ENCODE data around the gene FAAP24.
"Not testable (repeated sequence)": the region's sequence is repeated elsewhere in the genome, so short reads cannot be mapped to it uniquely, and the experiment has no call there.

Gene FAAP24

GRCh38 chr19:32971012-32971595 lies 938 bp upstream of the FAAP24 start:
- H3K79me2 ChIP-seq (ENCODE audit: control insufficient read depth, insufficient read depth, low read length, unreplicated experiment), result peaks cover 24% of the 10 kb centered on the region
- H3K27me3 ChIP-seq (ENCODE audit: insufficient read depth, low read length), result no peaks in the 10 kb centered on the region
- no peak overlapping the region for H3K27ac ChIP-seq (ENCODE audit: low read depth, low read length)
- H3K4me1 ChIP-seq (ENCODE audit: control insufficient read depth, insufficient read depth, low read length, unreplicated experiment), result no peaks in the 10 kb centered on the region
- H3K4me3 ChIP-seq (ENCODE audit: low read depth, low read length), result peak overlapping the region; percentile 85
- no peaks in the 10 kb centered on the region for H3K36me3 ChIP-seq (ENCODE audit: insufficient read depth, low read length)
- peak overlapping the region; percentile 32 for H2AFZ ChIP-seq (ENCODE audit: low read length, unreplicated experiment)

GRCh38 chr19:32976223-32976805 lies 4.3 kb downstream of the FAAP24 start:
- Histone ChIP-seq H3K27me3 (ENCODE audit: insufficient read depth, low read length) (no peaks in the 10 kb centered on the region), H3K79me2 (ENCODE audit: control insufficient read depth, insufficient read depth, low read length, unreplicated experiment) (peaks cover 2% of the 10 kb centered on the region), H3K27ac (ENCODE audit: low read depth, low read length) (no peak overlapping the region), H2AFZ (ENCODE audit: low read length, unreplicated experiment) (no peak overlapping the region), H3K4me3 (ENCODE audit: low read depth, low read length) (no peak overlapping the region), H3K36me3 (ENCODE audit: insufficient read depth, low read length) (no peaks in the 10 kb centered on the region), H3K4me1 (ENCODE audit: control insufficient read depth, insufficient read depth, low read length, unreplicated experiment) (no peaks in the 10 kb centered on the region)

DNA sequence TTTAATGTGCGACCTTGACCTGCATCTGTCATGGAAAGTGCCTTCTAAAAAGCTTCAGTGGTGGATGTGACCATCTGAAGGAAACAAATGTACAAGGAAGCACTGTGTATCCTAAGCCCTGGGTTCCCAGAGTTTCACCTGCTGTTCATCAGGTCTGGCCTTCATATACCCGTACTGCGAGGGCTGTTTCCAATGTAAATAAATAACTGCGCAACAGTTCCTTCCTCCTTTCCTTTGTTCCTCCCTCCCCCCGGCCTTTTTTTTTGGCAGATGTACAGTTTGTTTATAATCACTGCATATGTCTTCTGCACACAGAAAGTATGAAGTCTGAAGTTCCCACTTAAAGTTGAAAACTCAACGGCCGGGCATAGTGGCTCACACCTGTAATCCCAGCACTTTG lies 5.2 kb downstream of the FAAP24 start:
- H2AFZ ChIP-seq (ENCODE audit: low read length, unreplicated experiment), result no peak overlapping the region
- no peak overlapping the region for H3K27ac ChIP-seq (ENCODE audit: low read depth, low read length)
- no peaks in the 10 kb centered on the region for H3K27me3 ChIP-seq (ENCODE audit: insufficient read depth, low read length)
- no peaks in the 10 kb centered on the region for H3K79me2 ChIP-seq (ENCODE audit: control insufficient read depth, insufficient read depth, low read length, unreplicated experiment)
- H3K4me3 ChIP-seq (ENCODE audit: low read depth, low read length), result no peak overlapping the region
- no peaks in the 10 kb centered on the region for H3K4me1 ChIP-seq (ENCODE audit: control insufficient read depth, insufficient read depth, low read length, unreplicated experiment)
- no peaks in the 10 kb centered on the region for H3K36me3 ChIP-seq (ENCODE audit: insufficient read depth, low read length)

GRCh38 chr19:32977813-32978212 lies 5.8 kb downstream of the FAAP24 start:
- H2AFZ ChIP-seq (ENCODE audit: low read length, unreplicated experiment); H3K27ac ChIP-seq (ENCODE audit: low read depth, low read length); H3K27me3 ChIP-seq (ENCODE audit: insufficient read depth, low read length); H3K4me1 ChIP-seq (ENCODE audit: control insufficient read depth, insufficient read depth, low read length, unreplicated experiment); H3K4me3 ChIP-seq (ENCODE audit: low read depth, low read length); H3K79me2 ChIP-seq (ENCODE audit: control insufficient read depth, insufficient read depth, low read length, unreplicated experiment); H3K36me3 ChIP-seq (ENCODE audit: insufficient read depth, low read length): not testable (repeated sequence)

DNA sequence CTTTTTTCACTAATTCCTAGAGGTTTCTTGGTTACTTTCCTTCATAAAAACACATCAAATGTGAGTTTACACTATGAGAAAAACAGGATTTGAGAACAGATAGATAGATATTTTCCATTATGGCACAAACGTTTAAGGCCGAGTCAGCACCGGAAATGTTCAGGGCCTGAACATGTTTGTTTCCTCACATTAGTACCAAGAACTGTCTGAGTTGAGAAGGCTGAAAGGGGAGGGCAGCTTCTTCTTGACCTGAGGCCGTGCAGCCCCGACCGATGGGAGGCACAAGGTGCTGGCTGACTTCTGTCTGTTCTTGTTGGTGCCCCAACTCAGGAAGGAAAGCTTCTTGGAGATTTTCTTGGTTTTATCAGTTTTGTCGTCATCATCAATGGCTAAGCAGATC lies 7.8 kb downstream of the FAAP24 start:
- not testable (repeated sequence) for H3K36me3 ChIP-seq (ENCODE audit: insufficient read depth, low read length); H3K4me1 ChIP-seq (ENCODE audit: control insufficient read depth, insufficient read depth, low read length, unreplicated experiment); H3K79me2 ChIP-seq (ENCODE audit: control insufficient read depth, insufficient read depth, low read length, unreplicated experiment); H3K27ac ChIP-seq (ENCODE audit: low read depth, low read length); H3K4me3 ChIP-seq (ENCODE audit: low read depth, low read length); H2AFZ ChIP-seq (ENCODE audit: low read length, unreplicated experiment); H3K27me3 ChIP-seq (ENCODE audit: insufficient read depth, low read length)

- H3K27me3 ChIP-seq (ENCODE audit: insufficient read depth, low read length); H3K79me2 ChIP-seq (ENCODE audit: control insufficient read depth, insufficient read depth, low read length, unreplicated experiment); H3K4me3 ChIP-seq (ENCODE audit: low read depth, low read length); H3K36me3 ChIP-seq (ENCODE audit: insufficient read depth, low read length); H3K4me1 ChIP-seq (ENCODE audit: control insufficient read depth, insufficient read depth, low read length, unreplicated experiment); H3K27ac ChIP-seq (ENCODE audit: low read depth, low read length); H2AFZ ChIP-seq (ENCODE audit: low read length, unreplicated experiment): not testable (repeated sequence)
These were observed 10.4 kb downstream of the FAAP24 start for GRCh38 chr19:32982488-32982887.

GRCh38 chr19:32988254-32988653 lies 16.2 kb downstream of the FAAP24 start:
- H3K27me3 ChIP-seq (ENCODE audit: insufficient read depth, low read length); H2AFZ ChIP-seq (ENCODE audit: low read length, unreplicated experiment); H3K36me3 ChIP-seq (ENCODE audit: insufficient read depth, low read length); H3K4me1 ChIP-seq (ENCODE audit: control insufficient read depth, insufficient read depth, low read length, unreplicated experiment); H3K4me3 ChIP-seq (ENCODE audit: low read depth, low read length); H3K27ac ChIP-seq (ENCODE audit: low read depth, low read length); H3K79me2 ChIP-seq (ENCODE audit: control insufficient read depth, insufficient read depth, low read length, unreplicated experiment): not testable (repeated sequence)

GRCh38 chr19:32988724-32989123 lies 16.7 kb downstream of the FAAP24 start:
- Histone ChIP-seq H3K36me3 (ENCODE audit: insufficient read depth, low read length) (no peaks in the 10 kb centered on the region), H3K4me3 (ENCODE audit: low read depth, low read length) (no peak overlapping the region), H3K79me2 (ENCODE audit: control insufficient read depth, insufficient read depth, low read length, unreplicated experiment) (no peaks in the 10 kb centered on the region), H3K27me3 (ENCODE audit: insufficient read depth, low read length) (no peaks in the 10 kb centered on the region), H3K4me1 (ENCODE audit: control insufficient read depth, insufficient read depth, low read length, unreplicated experiment) (no peaks in the 10 kb centered on the region), H3K27ac (ENCODE audit: low read depth, low read length) (no peak overlapping the region), H2AFZ (ENCODE audit: low read length, unreplicated experiment) (no peak overlapping the region)

DNA sequence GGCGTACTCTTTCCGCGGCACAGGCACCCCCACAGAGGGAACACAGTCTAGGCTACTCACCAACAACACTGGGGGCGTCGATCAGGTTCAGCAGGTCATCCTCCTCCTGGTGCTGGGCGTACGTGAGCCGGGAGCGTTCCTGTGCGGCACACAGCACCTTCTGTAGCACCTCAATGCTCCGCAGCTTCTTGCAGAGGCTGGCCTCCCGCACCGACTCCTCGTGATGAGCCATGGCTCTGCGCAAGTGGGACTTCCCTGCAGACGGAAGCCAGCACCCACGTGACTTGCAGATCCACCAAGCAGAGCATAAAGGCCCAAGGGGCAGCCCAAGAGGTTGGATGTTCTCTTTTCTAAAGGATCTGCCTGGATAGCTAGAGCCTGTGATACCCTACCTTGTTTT lies 23.9 kb downstream of the FAAP24 start:
- not testable (repeated sequence) for H3K79me2 ChIP-seq (ENCODE audit: control insufficient read depth, insufficient read depth, low read length, unreplicated experiment); H3K27ac ChIP-seq (ENCODE audit: low read depth, low read length); H3K27me3 ChIP-seq (ENCODE audit: insufficient read depth, low read length); H3K36me3 ChIP-seq (ENCODE audit: insufficient read depth, low read length); H2AFZ ChIP-seq (ENCODE audit: low read length, unreplicated experiment); H3K4me1 ChIP-seq (ENCODE audit: control insufficient read depth, insufficient read depth, low read length, unreplicated experiment); H3K4me3 ChIP-seq (ENCODE audit: low read depth, low read length)

DNA sequence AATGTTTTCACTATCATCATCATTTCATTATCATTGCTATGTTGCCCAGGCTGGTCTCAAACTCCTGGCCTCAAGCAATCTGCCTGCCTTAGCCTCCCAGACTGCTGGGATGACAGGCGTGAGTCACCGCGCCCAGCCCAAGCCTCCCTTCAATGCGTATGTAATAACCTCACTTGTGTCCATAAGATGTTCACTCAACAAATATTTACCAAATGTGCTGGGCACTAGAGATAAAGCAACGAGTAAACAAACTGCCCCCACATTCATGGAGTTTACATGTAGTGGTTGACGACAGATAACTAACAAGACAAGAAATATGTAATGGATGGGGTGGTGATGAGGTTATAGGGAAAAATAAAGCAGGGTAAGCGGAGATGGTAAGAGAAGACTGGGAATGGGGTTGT lies 25.0 kb downstream of the FAAP24 start:
- H3K79me2 ChIP-seq (ENCODE audit: control insufficient read depth, insufficient read depth, low read length, unreplicated experiment); H3K27ac ChIP-seq (ENCODE audit: low read depth, low read length); H3K4me3 ChIP-seq (ENCODE audit: low read depth, low read length); H2AFZ ChIP-seq (ENCODE audit: low read length, unreplicated experiment); H3K36me3 ChIP-seq (ENCODE audit: insufficient read depth, low read length); H3K27me3 ChIP-seq (ENCODE audit: insufficient read depth, low read length); H3K4me1 ChIP-seq (ENCODE audit: control insufficient read depth, insufficient read depth, low read length, unreplicated experiment): not testable (repeated sequence)

- Histone ChIP-seq H2AFZ (ENCODE audit: low read length, unreplicated experiment) (no peak overlapping the region), H3K36me3 (ENCODE audit: insufficient read depth, low read length) (no peaks in the 10 kb centered on the region), H3K79me2 (ENCODE audit: control insufficient read depth, insufficient read depth, low read length, unreplicated experiment) (no peaks in the 10 kb centered on the region), H3K4me1 (ENCODE audit: control insufficient read depth, insufficient read depth, low read length, unreplicated experiment) (no peaks in the 10 kb centered on the region), H3K27ac (ENCODE audit: low read depth, low read length) (no peak overlapping the region), H3K27me3 (ENCODE audit: insufficient read depth, low read length) (no peaks in the 10 kb centered on the region), H3K4me3 (ENCODE audit: low read depth, low read length) (no peak overlapping the region)
These were observed 25.8 kb downstream of the FAAP24 start for GRCh38 chr19:32997716-32998355.

All from ACC112 (cell line).